GM12865 (cell line): Measurements from ENCODE around the gene PTPRR.

Experiments
- DNase-seq: peaks from one replicate; pipeline ENCODE4 v3.0.0; 2010; ENCODE audit warnings: low read depth
- H3K4me3 ChIP-seq: 2 replicates; pipeline ENCODE4 v1.5.1; 2011; ENCODE audit warnings: mild to moderate bottlenecking, low read depth, low read length, control low read depth
- TF ChIP-seq, protein P1 (sequence below): IDR thresholded peaks from 2 replicates; pipeline ENCODE4 v1.5.1; 2011; ENCODE audit warnings: low read length, control low read depth, low read depth, inconsistent platforms; ENCODE audit not compliant: insufficient read depth; ENCODE audit errors: missing control alignments

PTPRR gene

GRCh38 chr12:70920251-70920851 is at the start of gene PTPRR:
Gene PTPRR, minus strand, starts transcription at chr12:70920738. Its CDS starts 348 bp downstream, at chr12:70920390.
- no peak within 1 kb of the TSS for H3K4me3 ChIP-seq
- no peak for DNase-seq
- TF ChIP-seq, protein P1, sequence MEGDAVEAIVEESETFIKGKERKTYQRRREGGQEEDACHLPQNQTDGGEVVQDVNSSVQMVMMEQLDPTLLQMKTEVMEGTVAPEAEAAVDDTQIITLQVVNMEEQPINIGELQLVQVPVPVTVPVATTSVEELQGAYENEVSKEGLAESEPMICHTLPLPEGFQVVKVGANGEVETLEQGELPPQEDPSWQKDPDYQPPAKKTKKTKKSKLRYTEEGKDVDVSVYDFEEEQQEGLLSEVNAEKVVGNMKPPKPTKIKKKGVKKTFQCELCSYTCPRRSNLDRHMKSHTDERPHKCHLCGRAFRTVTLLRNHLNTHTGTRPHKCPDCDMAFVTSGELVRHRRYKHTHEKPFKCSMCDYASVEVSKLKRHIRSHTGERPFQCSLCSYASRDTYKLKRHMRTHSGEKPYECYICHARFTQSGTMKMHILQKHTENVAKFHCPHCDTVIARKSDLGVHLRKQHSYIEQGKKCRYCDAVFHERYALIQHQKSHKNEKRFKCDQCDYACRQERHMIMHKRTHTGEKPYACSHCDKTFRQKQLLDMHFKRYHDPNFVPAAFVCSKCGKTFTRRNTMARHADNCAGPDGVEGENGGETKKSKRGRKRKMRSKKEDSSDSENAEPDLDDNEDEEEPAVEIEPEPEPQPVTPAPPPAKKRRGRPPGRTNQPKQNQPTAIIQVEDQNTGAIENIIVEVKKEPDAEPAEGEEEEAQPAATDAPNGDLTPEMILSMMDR: no peak

DNA sequence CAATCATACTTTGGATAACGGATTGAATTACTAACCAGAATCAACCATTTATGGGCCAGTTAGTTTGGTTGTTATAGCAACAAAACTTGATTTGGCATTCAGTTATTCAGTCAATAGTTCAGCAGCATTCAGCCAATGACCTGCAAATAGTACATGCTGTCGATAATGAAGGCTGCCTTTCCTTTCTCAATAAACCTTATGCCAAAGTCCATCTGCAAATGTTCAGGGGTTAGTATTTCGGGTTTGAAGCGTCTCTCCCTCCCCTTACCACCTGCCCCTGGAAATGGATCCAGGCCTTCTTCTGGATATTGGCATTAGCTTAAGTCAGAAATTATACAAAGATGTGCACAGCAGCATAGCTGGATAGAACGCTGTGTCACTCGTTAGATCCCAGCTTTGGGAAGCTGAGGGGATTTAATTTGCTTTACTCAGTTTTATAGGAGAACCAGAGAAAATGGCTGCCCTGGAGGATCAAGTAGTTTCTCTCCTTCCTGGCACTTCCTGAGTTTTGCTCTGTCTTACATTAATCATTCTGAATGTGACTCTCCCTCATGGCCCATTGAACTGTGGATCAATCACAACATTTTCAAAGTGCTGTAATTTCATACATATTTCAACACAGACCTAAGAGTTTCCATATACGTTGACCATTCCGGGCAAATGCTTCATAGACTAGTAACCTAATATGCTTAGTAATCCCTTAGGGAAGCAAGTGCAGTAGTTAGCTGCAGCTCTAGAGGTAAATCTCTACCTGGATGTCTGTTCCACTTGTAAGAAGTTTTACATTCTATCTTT is 46.7 kb upstream of the PTPRR start:
- no peak for DNase-seq
- H3K4me3 ChIP-seq: no peak overlapping the region
- TF ChIP-seq, protein P1: no peak

DNA sequence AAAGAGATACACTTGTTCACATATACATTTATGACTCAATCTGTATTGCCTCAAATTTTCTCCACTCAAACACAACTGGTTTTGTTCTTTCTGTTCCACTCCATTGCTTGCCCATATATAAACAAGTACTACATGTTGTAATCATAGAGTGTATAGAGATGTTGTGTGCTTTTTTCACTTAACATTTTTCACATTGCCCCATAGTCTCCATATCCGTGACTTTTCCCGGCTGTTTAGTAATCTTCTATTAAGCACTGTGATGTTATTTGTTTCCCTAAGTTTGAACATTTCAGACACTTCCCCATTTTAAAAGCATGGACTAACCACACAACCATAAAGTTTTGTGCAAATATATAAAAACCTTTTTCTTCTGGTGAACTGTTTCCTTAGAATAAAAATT is 45.5 kb upstream of the PTPRR start:
- DNase-seq: no peak
- H3K4me3 ChIP-seq: no peak overlapping the region
- TF ChIP-seq, protein P1: no peak

DNA sequence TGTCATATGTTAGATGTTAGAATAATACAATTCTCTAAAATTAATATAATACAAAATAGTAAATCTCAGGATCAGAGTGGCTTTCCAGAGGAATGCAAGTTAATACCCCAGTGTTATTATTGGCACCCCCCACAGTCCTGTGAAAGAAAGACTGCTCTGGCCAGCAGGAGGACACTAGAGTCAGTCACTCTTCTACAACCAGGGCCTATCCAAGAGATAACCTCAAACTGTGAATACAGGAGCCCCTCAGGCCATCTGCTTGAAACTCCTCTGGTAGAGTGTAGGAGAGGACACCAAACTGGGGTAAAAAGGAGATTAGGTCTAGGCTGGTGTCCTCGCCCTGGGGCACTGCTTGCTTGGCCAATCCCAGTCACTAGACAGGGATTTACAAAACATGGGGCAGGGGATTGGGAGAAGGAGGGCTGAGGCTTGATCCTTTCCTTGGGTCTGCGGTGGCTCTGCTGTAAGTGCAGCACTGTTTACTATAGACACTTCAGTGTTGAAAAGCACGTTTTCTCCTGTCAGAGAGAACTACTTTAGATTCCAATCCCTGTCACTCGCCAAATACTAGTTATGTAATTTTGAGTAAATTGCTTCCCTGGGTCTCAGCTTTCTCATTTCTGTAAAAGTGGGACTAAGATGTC is 44.5 kb upstream of the PTPRR start:
- no peak overlapping the region for H3K4me3 ChIP-seq
- TF ChIP-seq, protein P1: no peak
- no peak for DNase-seq

- H3K4me3 ChIP-seq: no peak overlapping the region
- DNase-seq: no peak
- TF ChIP-seq, protein P1: no peak
Observed at GRCh38 chr12:70963081-70963660, 42.6 kb upstream of the PTPRR start.

DNA sequence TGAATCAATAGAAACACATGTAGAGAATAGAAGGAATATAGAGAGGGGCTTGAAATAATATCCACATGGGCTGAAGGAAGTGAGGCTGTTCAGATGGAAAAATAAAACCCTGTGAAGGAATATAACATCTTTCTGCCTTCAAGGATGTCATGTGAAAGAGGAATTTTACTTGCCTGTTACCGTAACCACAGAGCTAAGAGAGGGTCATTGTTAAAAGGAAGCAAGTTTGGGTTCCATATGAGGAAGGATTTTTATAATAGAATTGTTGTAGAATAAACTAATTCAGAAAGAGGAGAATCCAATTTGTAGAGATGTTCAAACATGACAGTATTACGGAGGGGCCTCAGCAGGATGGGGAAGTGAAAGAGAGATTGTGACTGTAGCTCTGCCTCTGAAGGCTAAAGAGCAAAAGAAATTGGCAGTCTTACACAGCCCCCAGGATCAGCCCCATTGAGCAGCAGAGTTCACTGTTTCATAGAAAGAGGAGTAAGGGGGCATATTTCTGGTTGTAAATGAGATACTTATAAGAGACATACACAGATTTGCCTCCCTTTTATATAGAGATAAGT is 41.8 kb upstream of the PTPRR start:
- no peak overlapping the region for H3K4me3 ChIP-seq
- TF ChIP-seq, protein P1: no peak
- peak; percentile 6 for DNase-seq
